ENCODE results near the gene CAND1. TPM values are rescaled to one million over a fixed set of nuclear protein-coding genes. Genes with fewer than 3 reads are reported as not detected.
A peak's percentile ranks its signal among the peaks of the same experiment; 100 is the strongest.

The CAND1 gene
- total RNA-seq, 1 donor from 2014 or later: 230 TPM

GRCh38 chr12:67254372-67255026 is 14.7 kb upstream of the CAND1 start:
- DNase-seq (ENCODE audit: low spot score, unreplicated experiment): no peak
- Mint-ChIP-seq H3K4me1 (ENCODE audit: low read depth) (no peaks in the 10 kb centered on the region), H3K4me3 (ENCODE audit: low read depth) (no peak overlapping the region), H3K27me3 (peaks cover 2% of the 10 kb centered on the region), H3K36me3 (ENCODE audit: insufficient read depth) (no peaks in the 10 kb centered on the region), H3K27ac (no peak overlapping the region), H3K9me3 (ENCODE audit: low read depth) (no peaks in the 10 kb centered on the region)
- TF ChIP-seq, protein P1, sequence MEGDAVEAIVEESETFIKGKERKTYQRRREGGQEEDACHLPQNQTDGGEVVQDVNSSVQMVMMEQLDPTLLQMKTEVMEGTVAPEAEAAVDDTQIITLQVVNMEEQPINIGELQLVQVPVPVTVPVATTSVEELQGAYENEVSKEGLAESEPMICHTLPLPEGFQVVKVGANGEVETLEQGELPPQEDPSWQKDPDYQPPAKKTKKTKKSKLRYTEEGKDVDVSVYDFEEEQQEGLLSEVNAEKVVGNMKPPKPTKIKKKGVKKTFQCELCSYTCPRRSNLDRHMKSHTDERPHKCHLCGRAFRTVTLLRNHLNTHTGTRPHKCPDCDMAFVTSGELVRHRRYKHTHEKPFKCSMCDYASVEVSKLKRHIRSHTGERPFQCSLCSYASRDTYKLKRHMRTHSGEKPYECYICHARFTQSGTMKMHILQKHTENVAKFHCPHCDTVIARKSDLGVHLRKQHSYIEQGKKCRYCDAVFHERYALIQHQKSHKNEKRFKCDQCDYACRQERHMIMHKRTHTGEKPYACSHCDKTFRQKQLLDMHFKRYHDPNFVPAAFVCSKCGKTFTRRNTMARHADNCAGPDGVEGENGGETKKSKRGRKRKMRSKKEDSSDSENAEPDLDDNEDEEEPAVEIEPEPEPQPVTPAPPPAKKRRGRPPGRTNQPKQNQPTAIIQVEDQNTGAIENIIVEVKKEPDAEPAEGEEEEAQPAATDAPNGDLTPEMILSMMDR (IDR thresholded peaks at IDR 0.05; ENCODE audit: unreplicated experiment): no peak

DNA sequence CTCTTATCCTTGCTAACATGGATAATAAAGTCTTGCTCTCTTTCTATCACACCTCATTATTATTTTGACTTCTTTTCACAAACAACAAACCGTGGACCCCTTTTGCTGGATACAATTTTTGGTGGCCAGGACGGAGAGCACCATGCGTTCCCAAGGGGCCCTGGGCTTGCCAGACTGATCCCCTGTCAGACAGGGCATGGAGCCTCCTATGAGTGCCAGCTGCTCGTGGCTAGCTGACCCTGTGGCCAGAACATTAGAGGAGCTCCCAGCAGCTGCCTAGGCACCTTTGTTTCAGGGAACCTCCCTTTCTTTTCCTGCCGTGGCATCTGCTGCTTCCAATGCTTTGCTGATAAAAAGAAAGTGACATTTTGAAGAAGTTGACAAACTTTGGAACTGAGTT is 12.5 kb upstream of the CAND1 start:
- no peak overlapping the region for H3K4me3 Mint-ChIP-seq (ENCODE audit: low read depth)
- no peaks in the 10 kb centered on the region for H3K36me3 Mint-ChIP-seq (ENCODE audit: insufficient read depth)
- H3K27me3 Mint-ChIP-seq: no peaks in the 10 kb centered on the region
- H3K27ac Mint-ChIP-seq: no peak overlapping the region
- H3K4me1 Mint-ChIP-seq (ENCODE audit: low read depth): no peaks in the 10 kb centered on the region
- TF ChIP-seq, protein P1 (IDR thresholded peaks at IDR 0.05; ENCODE audit: unreplicated experiment): no peak
- no peak for DNase-seq (ENCODE audit: low spot score, unreplicated experiment)
- no peaks in the 10 kb centered on the region for H3K9me3 Mint-ChIP-seq (ENCODE audit: low read depth)

DNA sequence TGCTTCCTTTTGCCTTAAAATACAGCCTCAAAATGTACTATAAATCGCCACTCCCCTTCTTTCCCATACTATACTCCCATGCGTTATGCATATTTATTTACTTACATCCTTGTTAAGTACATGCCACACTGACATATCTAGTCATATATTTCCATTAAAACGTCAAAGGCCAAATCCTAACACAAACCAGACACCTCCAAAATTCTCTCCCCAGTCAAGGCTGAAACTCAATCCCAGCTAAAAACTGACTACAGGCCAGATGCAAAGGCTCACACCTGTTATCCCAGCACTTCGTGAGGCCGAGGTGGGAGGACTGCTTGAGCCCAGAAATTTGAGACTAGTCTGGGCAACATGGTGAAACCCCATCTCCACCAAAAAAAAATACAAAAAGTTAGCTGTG is 5.7 kb upstream of the CAND1 start:
- H3K4me1 Mint-ChIP-seq (ENCODE audit: low read depth): peaks cover 3% of the 10 kb centered on the region
- TF ChIP-seq, protein P1 (IDR thresholded peaks at IDR 0.05; ENCODE audit: unreplicated experiment): no peak
- no peak for DNase-seq (ENCODE audit: low spot score, unreplicated experiment)
- H3K27me3 Mint-ChIP-seq: no peaks in the 10 kb centered on the region
- H3K36me3 Mint-ChIP-seq (ENCODE audit: insufficient read depth): no peaks in the 10 kb centered on the region
- no peaks in the 10 kb centered on the region for H3K9me3 Mint-ChIP-seq (ENCODE audit: low read depth)
- no peak overlapping the region for H3K27ac Mint-ChIP-seq
- no peak overlapping the region for H3K4me3 Mint-ChIP-seq (ENCODE audit: low read depth)

DNA sequence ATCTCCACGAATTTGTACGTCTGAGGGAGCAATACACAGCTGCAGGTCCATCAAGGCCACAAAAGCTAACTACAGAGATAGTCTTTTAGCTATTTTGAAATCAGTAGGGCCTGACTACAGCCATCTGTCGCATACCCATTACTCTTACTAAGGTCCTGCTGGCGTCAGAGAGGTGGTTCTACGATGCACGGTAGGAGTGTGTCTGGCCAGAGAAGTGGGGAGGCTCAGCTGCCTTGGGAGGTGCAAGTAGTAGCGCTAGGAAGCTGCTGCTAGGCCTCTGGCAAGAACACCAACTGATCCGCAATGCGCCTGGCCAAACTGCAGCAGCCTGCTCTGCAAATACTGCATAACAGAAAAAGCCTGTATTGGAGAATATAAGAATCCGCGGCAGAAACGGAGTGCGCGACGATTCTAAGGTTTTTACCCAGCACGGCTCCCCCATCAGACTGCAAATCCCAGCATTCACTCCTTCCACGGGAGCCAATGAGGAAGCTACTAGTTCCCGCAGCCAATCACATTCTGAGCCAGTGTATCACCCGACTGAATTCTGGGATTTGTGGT is 743 bp upstream of the CAND1 start:
- Mint-ChIP-seq H3K4me1 (ENCODE audit: low read depth) (peaks cover 20% of the 10 kb centered on the region), H3K9me3 (ENCODE audit: low read depth) (no peaks in the 10 kb centered on the region), H3K27me3 (no peaks in the 10 kb centered on the region), H3K27ac (peak overlapping the region; percentile 99), H3K36me3 (ENCODE audit: insufficient read depth) (no peaks in the 10 kb centered on the region), H3K4me3 (ENCODE audit: low read depth) (peak overlapping the region; percentile 86)
- TF ChIP-seq, protein P1 (IDR thresholded peaks at IDR 0.05; ENCODE audit: unreplicated experiment): no peak
- peak; percentile 61 for DNase-seq (ENCODE audit: low spot score, unreplicated experiment)

- Mint-ChIP-seq H3K27ac (peak overlapping the region; percentile 97), H3K9me3 (ENCODE audit: low read depth) (no peaks in the 10 kb centered on the region), H3K4me1 (ENCODE audit: low read depth) (peaks cover 26% of the 10 kb centered on the region), H3K4me3 (ENCODE audit: low read depth) (peak overlapping the region; percentile 86), H3K36me3 (ENCODE audit: insufficient read depth) (no peaks in the 10 kb centered on the region), H3K27me3 (no peaks in the 10 kb centered on the region)
- TF ChIP-seq, protein P1 (IDR thresholded peaks at IDR 0.05; ENCODE audit: unreplicated experiment): peak; percentile 3
- DNase-seq (ENCODE audit: low spot score, unreplicated experiment): peak; percentile 31
These were observed 745 bp downstream of the CAND1 start for GRCh38 chr12:67269633-67270573.
